ENCODE data around the gene IRX4. TPM values are rescaled to one million over a fixed set of nuclear protein-coding genes. Genes with fewer than 3 reads are reported as not detected.

The IRX4 gene
- total RNA-seq (284 and 308 TPM in 2 replicates), polyA plus RNA-seq (208 and 257 TPM in 2 replicates)

GRCh38 chr5:1882337-1883119 lies at the start of gene IRX4:
TSS of gene IRX4 (minus strand) at chr5:1882925. CDS start at chr5:1882647, 278 bp downstream.
- Histone ChIP-seq H3K36me3 (peaks cover 8% of the 10 kb centered on the region), H3K9me3 (ENCODE audit: low read depth) (no peaks in the 10 kb centered on the region), H3K4me1 (ENCODE audit: low read depth) (peaks cover 15% of the 10 kb centered on the region), H3K27ac (peak within 1 kb of the TSS; percentile 94), H3K27me3 (peaks cover 100% of the 10 kb centered on the region), H3K4me3 (peak within 1 kb of the TSS; percentile 92)
- DNase-seq (ENCODE audit: low read depth in 1 of 2, low spot score in 1 of 2) = peak; percentile 21 to 54
- no peak for TF ChIP-seq CTCF (IDR thresholded peaks at IDR 0.05; ENCODE audit: low read depth, low read length)

GRCh38 chr5:1931604-1932231 lies 49.0 kb upstream of the IRX4 start:
- peak in 1 of 2 donors; percentile 69 for DNase-seq (ENCODE audit: low read depth in 1 of 2, low spot score in 1 of 2)
- Histone ChIP-seq H3K4me1 (ENCODE audit: low read depth) (peaks cover 4% of the 10 kb centered on the region), H3K4me3 (peak overlapping the region; percentile 7), H3K27ac (no peak overlapping the region), H3K9me3 (ENCODE audit: low read depth) (no peaks in the 10 kb centered on the region), H3K36me3 (no peaks in the 10 kb centered on the region), H3K27me3 (peaks cover 18% of the 10 kb centered on the region)
- no peak for TF ChIP-seq CTCF (IDR thresholded peaks at IDR 0.05; ENCODE audit: low read depth, low read length)

GRCh38 chr5:1930880-1931603 lies 48.3 kb upstream of the IRX4 start:
- peak; percentile 5 to 52 for DNase-seq (ENCODE audit: low read depth in 1 of 2, low spot score in 1 of 2)
- no peak for TF ChIP-seq CTCF (IDR thresholded peaks at IDR 0.05; ENCODE audit: low read depth, low read length)
- Histone ChIP-seq H3K27ac (peak overlapping the region; percentile 29), H3K9me3 (ENCODE audit: low read depth) (no peaks in the 10 kb centered on the region), H3K4me1 (ENCODE audit: low read depth) (peaks cover 4% of the 10 kb centered on the region), H3K27me3 (peaks cover 19% of the 10 kb centered on the region), H3K36me3 (no peaks in the 10 kb centered on the region), H3K4me3 (peak overlapping the region; percentile 7)

GRCh38 chr5:1930501-1930879 lies 47.8 kb upstream of the IRX4 start:
- Histone ChIP-seq H3K36me3 (no peaks in the 10 kb centered on the region), H3K27me3 (peaks cover 19% of the 10 kb centered on the region), H3K27ac (peak overlapping the region; percentile 29), H3K4me1 (ENCODE audit: low read depth) (peaks cover 4% of the 10 kb centered on the region), H3K9me3 (ENCODE audit: low read depth) (no peaks in the 10 kb centered on the region), H3K4me3 (no peak overlapping the region)
- no peak for TF ChIP-seq CTCF (IDR thresholded peaks at IDR 0.05; ENCODE audit: low read depth, low read length)
- no peak for DNase-seq (ENCODE audit: low read depth in 1 of 2, low spot score in 1 of 2)

- H3K9me3 ChIP-seq (ENCODE audit: low read depth) = no peaks in the 10 kb centered on the region
- H3K4me1 ChIP-seq (ENCODE audit: low read depth) = peaks cover 4% of the 10 kb centered on the region
Measured at GRCh38 chr5:1929108-1929991, 46.6 kb upstream of the IRX4 start.

More at GRCh38 chr5:1929108-1929991, 46.6 kb upstream of the IRX4 start:
- H3K4me3 ChIP-seq = no peak overlapping the region
- peaks cover 19% of the 10 kb centered on the region for H3K27me3 ChIP-seq
- H3K36me3 ChIP-seq = no peaks in the 10 kb centered on the region
- no peak for DNase-seq (ENCODE audit: low read depth in 1 of 2, low spot score in 1 of 2)
- no peak overlapping the region for H3K27ac ChIP-seq
- no peak for TF ChIP-seq CTCF (IDR thresholded peaks at IDR 0.05; ENCODE audit: low read depth, low read length)
